H1 (cell line): ENCODE data around the gene MYRF. TPM values are rescaled to one million over a fixed set of nuclear protein-coding genes. Genes with fewer than 3 reads are reported as not detected.

Experiments
- CTCF ChIA-PET: fragments of 300-600 bp; sonication (Branson Sonifier 250); formaldehyde crosslinking; loops from one replicate; lab custom pipeline; 2021; ENCODE audit not compliant: partially characterized antibody; lab: Charles Lee
- POLR2A ChIA-PET: fragments of 300-600 bp; sonication (Branson Sonifier 250); formaldehyde crosslinking; loops from one replicate; lab custom pipeline; 2021; ENCODE audit warnings: inconsistent platforms; ENCODE audit not compliant: partially characterized antibody; lab: Charles Lee
- DNase-seq, 2 experiments: peaks; one replicate each; pipeline versions ENCODE4 v3.0.0 to v3.0.0-alpha.2; 2010 to 2022; ENCODE audit warnings: low spot score in 2 of 2, low read depth in 1 of 2, mixed read lengths in 1 of 2
- FAIRE-seq: peaks from 2 replicates; lab custom pipeline; 2011; peaks lifted over from hg19 to GRCh38; lab: Jason Lieb, UNC
- H2AFZ ChIP-seq: 2 replicates; pipeline ENCODE4 v1.8.1; 2012; ENCODE audit warnings: low read length, inconsistent platforms
- H2AK5ac ChIP-seq: 2 replicates; pipeline ENCODE4 v1.6.1; 2013; ENCODE audit warnings: low read depth, low read length
- H2BK120ac ChIP-seq: replicated peaks from 2 replicates; pipeline ENCODE3; 2013; ENCODE audit warnings: low read depth, low read length, inconsistent platforms
- H2BK12ac ChIP-seq: 2 replicates; pipeline ENCODE4 v1.6.1; 2013; ENCODE audit warnings: low read depth, low read length
- H2BK15ac ChIP-seq: 2 replicates; pipeline ENCODE4 v1.6.1; 2013; ENCODE audit warnings: low read length
- H2BK20ac ChIP-seq: 2 replicates; pipeline ENCODE4 v1.6.1; 2013; ENCODE audit warnings: low read length
- H2BK5ac ChIP-seq: 2 replicates; pipeline ENCODE4 v1.6.1; 2013; ENCODE audit warnings: low read depth, low read length
- H3K14ac ChIP-seq: 2 replicates; pipeline ENCODE4 v1.6.1; 2013; ENCODE audit warnings: inconsistent platforms; ENCODE audit not compliant: insufficient read length
- H3K18ac ChIP-seq: 2 replicates; pipeline ENCODE4 v1.6.1; 2013; ENCODE audit warnings: low read length; ENCODE audit errors: extremely low read depth
- H3K23ac ChIP-seq: 2 replicates; pipeline ENCODE4 v1.6.1; 2013; ENCODE audit warnings: inconsistent platforms; ENCODE audit not compliant: insufficient read length
- H3K23me2 ChIP-seq: 2 replicates; pipeline ENCODE4 v1.6.1; 2013; ENCODE audit warnings: low read depth, low read length
- H3K27ac ChIP-seq: 2 replicates; pipeline ENCODE4 v1.6.1; 2011; ENCODE audit warnings: low read depth, low read length, inconsistent platforms
- H3K27me3 ChIP-seq, 4 experiments: replicated peaks in 1 of 4; 1 replicate in 1 of 4; 2 replicates in 3 of 4; pipeline versions ENCODE4 v1.6.1 to v1.8.1; 2011 to 2013; ENCODE audit warnings: low read length in 3 of 4, mild to moderate bottlenecking in 3 of 4, inconsistent platforms in 2 of 4, mixed read lengths in 2 of 4, moderate library complexity in 1 of 4; ENCODE audit not compliant: control insufficient read depth in 3 of 4, insufficient read depth in 3 of 4; ENCODE audit errors: extremely low read depth in 1 of 4
- H3K36me3 ChIP-seq, 4 experiments: 2 replicates each; pipeline versions ENCODE4 v1.6.1 to v1.8.1; 2011 to 2013; ENCODE audit warnings: mild to moderate bottlenecking in 4 of 4, low read length in 3 of 4, moderate library complexity in 2 of 4, control low read depth in 1 of 4, inconsistent platforms in 1 of 4; ENCODE audit not compliant: insufficient read depth in 4 of 4, control insufficient read depth in 2 of 4
- H3K4ac ChIP-seq: replicated peaks from 2 replicates; pipeline ENCODE3; 2013; ENCODE audit warnings: low read length, low read depth, mixed read lengths, inconsistent platforms; ENCODE audit not compliant: insufficient read length
- H3K4me1 ChIP-seq, 4 experiments: replicated peaks in 1 of 4; 1 replicate in 1 of 4; 2 replicates in 3 of 4; pipeline versions ENCODE4 v1.6.1 to v1.8.1; 2011 to 2013; ENCODE audit warnings: low read length in 3 of 4, inconsistent platforms in 2 of 4, mixed read lengths in 1 of 4; ENCODE audit not compliant: insufficient read depth in 4 of 4, control insufficient read depth in 3 of 4
- H3K4me2 ChIP-seq, 2 experiments: 2 replicates each; pipeline versions ENCODE4 v1.6.1 to v1.8.1; 2011 to 2013; ENCODE audit warnings: low read depth in 2 of 2, low read length in 2 of 2, control low read depth in 1 of 2, inconsistent platforms in 1 of 2, mild to moderate bottlenecking in 1 of 2; ENCODE audit not compliant: insufficient read depth in 1 of 2
- H3K4me3 ChIP-seq, 4 experiments: fragments of 200-600, 300-600 bp in 1 of 4; sonication (generic), shearing (Covaris generic), sonication (Bioruptor Twin) in 1 of 4; 2 replicates each; pipeline versions ENCODE4 v1.5.1 to v1.8.1; 2011 to 2016; ENCODE audit warnings: low read length in 4 of 4, low read depth in 3 of 4, control low read depth in 2 of 4, inconsistent platforms in 2 of 4, mild to moderate bottlenecking in 2 of 4, mixed read lengths in 1 of 4, moderate library complexity in 1 of 4; ENCODE audit not compliant: insufficient read depth in 2 of 4; ENCODE audit errors: extremely low read depth in 1 of 4
- H3K56ac ChIP-seq: replicated peaks from 2 replicates; pipeline ENCODE3; 2013; ENCODE audit warnings: low read depth, mild to moderate bottlenecking, mixed read lengths, low read length, inconsistent platforms; ENCODE audit not compliant: insufficient read length
- H3K79me1 ChIP-seq: 2 replicates; pipeline ENCODE4 v1.6.1; 2013; ENCODE audit warnings: low read depth, low read length, control low read depth
- H3K79me2 ChIP-seq, 2 experiments: 2 replicates each; pipeline versions ENCODE4 v1.6.1 to v1.8.1; 2012 to 2013; ENCODE audit warnings: low read length in 2 of 2, mild to moderate bottlenecking in 2 of 2, inconsistent platforms in 1 of 2; ENCODE audit not compliant: insufficient read depth in 2 of 2, control insufficient read depth in 1 of 2
- H3K9ac ChIP-seq, 4 experiments: replicated peaks in 1 of 4; 1 replicate in 1 of 4; 2 replicates in 3 of 4; pipeline versions ENCODE4 v1.6.1 to v1.8.1; 2011 to 2013; ENCODE audit warnings: low read depth in 3 of 4, low read length in 3 of 4, control low read depth in 2 of 4, mild to moderate bottlenecking in 2 of 4, moderate library complexity in 2 of 4, inconsistent platforms in 1 of 4; ENCODE audit errors: extremely low read depth in 1 of 4
- H3K9me3 ChIP-seq, 2 experiments: 2 replicates each; pipeline versions ENCODE4 v1.6.1 to v1.8.1; 2012 to 2013; ENCODE audit warnings: mild to moderate bottlenecking in 2 of 2, moderate library complexity in 2 of 2, control low read depth in 1 of 2, inconsistent platforms in 1 of 2, low read depth in 1 of 2, low read length in 1 of 2, mixed read lengths in 1 of 2; ENCODE audit not compliant: insufficient read depth in 2 of 2
- H4K20me1 ChIP-seq, 2 experiments: replicated peaks in 1 of 2; 2 replicates each; pipeline versions ENCODE3 to v1.8.1; 2011 to 2013; ENCODE audit warnings: inconsistent platforms in 2 of 2, low read length in 2 of 2, mild to moderate bottlenecking in 1 of 2; ENCODE audit not compliant: insufficient read depth in 2 of 2, control insufficient read depth in 1 of 2
- H4K5ac ChIP-seq: 2 replicates; pipeline ENCODE4 v1.6.1; 2013; ENCODE audit warnings: low read length, low read depth, mixed read lengths, inconsistent platforms; ENCODE audit not compliant: insufficient read length
- H4K8ac ChIP-seq: 2 replicates; pipeline ENCODE4 v1.8.0; 2013; ENCODE audit warnings: mild to moderate bottlenecking, moderate library complexity, low read length, inconsistent platforms; ENCODE audit not compliant: insufficient read depth; ENCODE audit errors: extremely low read depth
- H4K91ac ChIP-seq: replicated peaks from 2 replicates; pipeline ENCODE3; 2013; ENCODE audit warnings: low read length, mixed read lengths, inconsistent platforms; ENCODE audit not compliant: insufficient read length
- BACH1 ChIP-seq: IDR thresholded peaks from 2 replicates; pipeline ENCODE4 v1.6.1; 2012; ENCODE audit warnings: low read length, improper control_type of control experiment
- GABPA ChIP-seq: IDR thresholded peaks from 2 replicates; pipeline ENCODE4 v1.6.1; 2011; ENCODE audit warnings: mild to moderate bottlenecking, low read length, moderate library complexity, borderline replicate concordance; ENCODE audit not compliant: insufficient read depth
- KDM1A ChIP-seq: fragments of 200-600, 300-600 bp; sonication (generic); IDR thresholded peaks from 2 replicates; pipeline ENCODE4 v1.7.1; 2016; ENCODE audit warnings: mild to moderate bottlenecking, low read length, borderline replicate concordance
- TAF7 ChIP-seq: optimal IDR thresholded peaks from 2 replicates; pipeline ENCODE3; 2011; ENCODE audit warnings: low read depth, mild to moderate bottlenecking, inconsistent platforms, low read length, moderate library complexity, borderline replicate concordance
- ZNF274 ChIP-seq: IDR thresholded peaks from 2 replicates; pipeline ENCODE4 v1.7.0; 2012; ENCODE audit warnings: low read length, borderline replicate concordance; ENCODE audit errors: extremely low read depth
- WGBS, 2 experiments: shearing (Covaris generic) in 1 of 2; methylation state at CpG; one replicate each; pipeline versions ENCODE4 v1.1.6 to v1.1.7; 2013 to 2015; ENCODE audit warnings: low lambda C conversion rate in 2 of 2, mixed read lengths in 2 of 2, inconsistent platforms in 1 of 2, low coverage in 1 of 2, missing lambda C conversion rate in 1 of 2; ENCODE audit not compliant: insufficient replicate concordance in 2 of 2, insufficient coverage in 1 of 2, insufficient read length in 1 of 2; ENCODE audit errors: extremely low coverage in 1 of 2, missing lambda C conversion rate in 1 of 2; 5-methylcytosine and 5-hydroxymethylcytosine counted together
- polyA plus RNA-seq, 7 experiments: library from polyadenylated mRNA; depleted of rRNA in 3 of 7; stranded (reverse) in 5 of 7; unstranded in 2 of 7; fragments of >200 nt in 5 of 7; fragments of 200-250 nt in 2 of 7; gene quantifications; 1 replicate in 5 of 7; 2 replicates in 1 of 7; 4 replicates in 1 of 7; pipeline versions ENCODE4 v1.2.1 to v1.2.3, GENCODE V29; 2011 to 2013; ENCODE audit warnings: missing spikeins in 2 of 7, mixed read lengths in 2 of 7
- total RNA-seq: library from RNA; stranded (reverse); fragmentation: NEBNext Ultra II Directional; extraction: Animal tissue kit (Norgen Biotek cat#: 25700); gene quantifications from 2 replicates; pipeline ENCODE4 v1.2.1, GENCODE V29; 2021

MYRF gene
- total and polyA plus RNA-seq, 2 of the 8 experiments (the other 6 are each of a cell fraction or from before 2014, with no cell fraction given): 6.0 to 6.1 TPM

- no peak for DNase-seq
- Histone ChIP-seq H2AK5ac (no peak overlapping the region), H3K36me3 (peaks cover 0 to 9% (median 0%) of the 10 kb centered on the region in 4 experiments; a peak in 1 of 8 replicates), H3K4me1 (peaks cover 0 to 5% (median under 1%) of the 10 kb centered on the region in 4 experiments; a peak in 4 of 7 replicates), H3K9me3 (no peaks in the 10 kb centered on the region), H3K4ac (no peak overlapping the region), H2AFZ (no peak overlapping the region), H3K27me3 (no peaks in the 10 kb centered on the region), H3K56ac (no peak overlapping the region), H4K20me1 (peaks cover 0 to 2% of the 10 kb centered on the region in 2 experiments), H4K8ac (no peak overlapping the region), H2BK120ac (no peak overlapping the region), H3K27ac (no peak overlapping the region), H3K9ac (no peak overlapping the region), H3K23ac (no peak overlapping the region), H3K4me2 (no peak overlapping the region), H4K5ac (no peak overlapping the region), H4K91ac (no peak overlapping the region), H2BK12ac (no peak overlapping the region), H3K79me1 (no peaks in the 10 kb centered on the region), H2BK20ac (no peak overlapping the region), H3K18ac (no peak overlapping the region), H3K79me2 (no peaks in the 10 kb centered on the region), H2BK15ac (no peak overlapping the region), H3K23me2 (no peaks in the 10 kb centered on the region), H3K4me3 (no peak overlapping the region), H2BK5ac (no peak overlapping the region), H3K14ac (no peak overlapping the region)
- WGBS, 2 experiments: 92% methylated on average over 7 of the region's 7 CpGs; no CpG with 5 or more reads in 1 of the 2 experiments
- FAIRE-seq: no peak
- TF ChIP-seq BACH1 (no peak), TAF7 (no peak), GABPA (no peak), ZNF274 (no peak), KDM1A (no peak)
- POLR2A ChIA-PET: no interaction called here
- CTCF ChIA-PET: interaction anchor here (0.9 to 10.9 kb wide), 4 partner anchors 11 to 46 kb away, joined by 3 to 127 read pairs (median 10); no protein-coding TSS in a partner anchor
Measured at GRCh38 chr11:61742391-61742790, 10.0 kb upstream of the MYRF start.
